Lower lobe of right lung (tissue), 2 donors: ENCODE results near the gene BLTP3B. TPM values are rescaled to one million over a fixed set of nuclear protein-coding genes. Genes with fewer than 3 reads are reported as not detected.
"Not testable (repeated sequence)": the region's sequence is repeated elsewhere in the genome, so short reads cannot be mapped to it uniquely, and the experiment has no call there.

Experiments
- ATAC-seq, 2 donors: fragments of 200-7000 bp; cut with Tn5 transposase; one replicate each; pipeline ENCODE4 v1.9.1; 2020 to 2022; ENCODE audit warnings: mild to moderate bottlenecking in 2 of 2, moderate library complexity in 2 of 2
- DNase-seq: peaks from one replicate; pipeline ENCODE4 v3.0.0-alpha.2; 2020
- H3K27ac ChIP-seq: fragments of 200-600 bp; one replicate; pipeline ENCODE4 v1.8.0; 2022
- H3K27me3 ChIP-seq: fragments of 200-600 bp; one replicate; pipeline ENCODE4 v1.8.0; 2022; ENCODE audit warnings: low read depth
- H3K36me3 ChIP-seq: fragments of 200-600 bp; one replicate; pipeline ENCODE4 v1.8.0; 2022; ENCODE audit warnings: mild to moderate bottlenecking
- H3K4me1 ChIP-seq: fragments of 200-600 bp; one replicate; pipeline ENCODE4 v1.8.0; 2022
- H3K4me3 ChIP-seq: fragments of 200-600 bp; one replicate; pipeline ENCODE4 v1.8.0; 2022; ENCODE audit warnings: mild to moderate bottlenecking
- H3K9me3 ChIP-seq: fragments of 200-600 bp; one replicate; pipeline ENCODE4 v1.8.0; 2022
- CTCF ChIP-seq: fragments of 200-600 bp; IDR thresholded peaks from one replicate; pipeline ENCODE4 v1.8.0; 2022; ENCODE audit warnings: antibody characterized with exemption, mild to moderate bottlenecking
- intact Hi-C: fragments of 100-400 bp; cut with DNase I; formaldehyde crosslinking; loops from one replicate; pipeline ENCODE4 v1.11.0; 2022
- total RNA-seq: library from RNA; stranded (reverse); fragmentation: NEBNext Ultra II Directional; extraction: Animal tissue kit (Norgen Biotek cat#: 25700); gene quantifications from one replicate; pipeline ENCODE4 v1.2.1, GENCODE V29; 2021
- donor health status: DM: no; HTN: yes; CAD: no; lungs with severe emphysema.

Gene BLTP3B
- total RNA-seq, 1 donor from 2014 or later, result 24.2 TPM

- no peaks in the 10 kb centered on the region for H3K36me3 ChIP-seq
- peaks cover 7% of the 10 kb centered on the region for H3K4me1 ChIP-seq
- intact Hi-C loops, result no loop called here
- H3K4me3 ChIP-seq, result no peak overlapping the region
- TF ChIP-seq CTCF, result no peak
- H3K27me3 ChIP-seq, result no peaks in the 10 kb centered on the region
- ATAC-seq (peak in 1 of 2 donors; percentile 14), DNase-seq (no peak)
- H3K27ac ChIP-seq, result no peak overlapping the region
- H3K9me3 ChIP-seq, result no peaks in the 10 kb centered on the region
Observed at GRCh38 chr12:100186071-100186470, 43.4 kb upstream of the BLTP3B start.

- no peaks in the 10 kb centered on the region for H3K36me3 ChIP-seq
- H3K27me3 ChIP-seq, result no peaks in the 10 kb centered on the region
- H3K9me3 ChIP-seq, result no peaks in the 10 kb centered on the region
- DNase-seq (no peak), ATAC-seq (no peak)
- no peak overlapping the region for H3K27ac ChIP-seq
- H3K4me3 ChIP-seq, result no peak overlapping the region
- TF ChIP-seq CTCF, result no peak
- H3K4me1 ChIP-seq, result peaks cover 7% of the 10 kb centered on the region
- intact Hi-C loops, result no loop called here
Observed at GRCh38 chr12:100185361-100185894, 42.8 kb upstream of the BLTP3B start.

DNA sequence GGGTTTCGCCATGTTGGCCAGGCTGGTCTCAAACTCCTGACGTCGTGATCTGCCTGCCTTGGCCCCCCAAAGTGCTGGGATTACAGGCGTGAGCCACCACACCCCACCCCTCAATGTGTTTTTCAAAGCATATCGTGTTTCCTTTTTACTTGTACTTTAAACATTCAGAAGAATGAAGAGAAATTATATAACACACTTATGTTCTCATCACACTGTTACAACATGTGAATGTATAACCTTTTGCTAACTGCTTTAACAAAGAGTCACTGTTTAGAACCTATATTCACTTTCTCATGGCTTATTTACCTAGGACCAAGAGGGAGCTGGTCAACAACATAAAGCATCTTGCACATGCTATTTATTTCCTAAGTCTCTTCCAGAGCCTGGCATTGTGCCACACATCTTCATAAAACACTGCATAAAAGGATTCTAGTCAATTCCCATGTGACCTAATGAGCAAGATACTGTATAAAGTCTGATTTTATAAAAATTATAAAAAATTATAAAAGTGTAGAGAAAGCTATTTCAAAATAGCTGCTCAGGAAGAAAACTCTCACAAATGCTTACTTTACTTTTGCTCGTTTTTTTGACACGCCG lies 42.0 kb upstream of the BLTP3B start:
- Histone ChIP-seq H3K4me1 (peaks cover 7% of the 10 kb centered on the region), H3K9me3 (no peaks in the 10 kb centered on the region), H3K4me3 (no peak overlapping the region), H3K27me3 (no peaks in the 10 kb centered on the region), H3K36me3 (no peaks in the 10 kb centered on the region), H3K27ac (no peak overlapping the region)
- no peak for TF ChIP-seq CTCF
- intact Hi-C loops, result no loop called here
- no peak for ATAC-seq
- no peak for DNase-seq

DNA sequence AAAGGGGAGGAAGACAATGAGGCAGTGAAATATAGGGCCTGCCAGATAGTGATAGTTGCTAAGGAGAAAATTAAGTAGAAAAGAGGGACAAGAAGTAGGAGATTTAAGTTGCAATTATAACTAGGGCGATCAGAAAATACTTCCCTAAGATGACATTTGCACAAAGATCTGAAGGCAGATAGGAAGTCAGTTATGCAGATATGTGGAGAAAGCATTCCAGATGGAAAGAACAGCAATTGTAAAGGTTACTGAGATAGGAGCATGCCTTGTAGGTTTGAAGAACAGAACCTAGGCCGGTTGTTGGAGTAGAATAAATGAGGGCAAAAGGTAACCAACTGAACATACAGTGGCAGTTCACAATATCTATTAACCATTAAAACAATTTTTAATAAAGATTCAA lies 36.6 kb upstream of the BLTP3B start:
- no peaks in the 10 kb centered on the region for H3K4me1 ChIP-seq
- ATAC-seq (no peak), DNase-seq (no peak)
- no peak overlapping the region for H3K27ac ChIP-seq
- no peak for TF ChIP-seq CTCF
- intact Hi-C loops, result no loop called here
- peaks cover 3% of the 10 kb centered on the region for H3K36me3 ChIP-seq
- H3K27me3 ChIP-seq, result no peaks in the 10 kb centered on the region
- H3K4me3 ChIP-seq, result no peak overlapping the region
- no peaks in the 10 kb centered on the region for H3K9me3 ChIP-seq

DNA sequence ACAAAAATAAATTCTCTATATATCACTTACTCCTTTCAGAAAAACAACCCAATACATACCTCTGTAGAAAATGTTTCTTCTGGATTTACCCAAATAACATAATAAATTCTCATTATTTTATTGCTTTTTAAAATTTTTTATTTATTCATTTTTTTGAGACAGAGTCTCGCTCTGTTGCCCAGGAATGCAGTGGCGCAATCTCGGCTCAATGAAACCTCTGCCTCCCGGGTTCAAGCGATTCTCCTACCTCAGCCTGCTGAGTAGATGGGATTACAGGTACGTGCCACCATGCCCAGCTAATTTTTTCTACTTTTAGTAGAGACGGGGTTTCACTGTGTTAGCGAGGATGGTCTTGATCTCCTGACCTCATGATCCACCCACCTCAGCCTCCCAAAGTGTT lies 33.8 kb upstream of the BLTP3B start:
- H3K36me3 ChIP-seq, ATAC-seq, H3K27ac ChIP-seq, intact Hi-C loops, DNase-seq, H3K4me1 ChIP-seq, H3K27me3 ChIP-seq, H3K4me3 ChIP-seq, H3K9me3 ChIP-seq: not testable (repeated sequence)

GRCh38 chr12:100174495-100174894 lies 31.8 kb upstream of the BLTP3B start:
- ATAC-seq (no peak), DNase-seq (no peak)
- Histone ChIP-seq H3K4me1 (no peaks in the 10 kb centered on the region), H3K4me3 (no peak overlapping the region), H3K36me3 (peaks cover 3% of the 10 kb centered on the region), H3K9me3 (no peaks in the 10 kb centered on the region), H3K27me3 (no peaks in the 10 kb centered on the region), H3K27ac (no peak overlapping the region)
- no peak for TF ChIP-seq CTCF
- intact Hi-C loops, result no loop called here
